HG03139 (cell line): Measurements from ENCODE around the gene ASB13.
A peak's percentile ranks its signal among the peaks of the same experiment; 100 is the strongest.

Experiments used
- ATAC-seq: cut with Tn5 transposase; IDR thresholded peaks from one replicate; pipeline ENCODE4 v1.9.1; 2021; ENCODE audit not compliant: unreplicated experiment

ASB13 gene

GRCh38 chr10:5648494-5649457 is 17.6 kb downstream of the ASB13 start:
- ATAC-seq, result no peak

DNA sequence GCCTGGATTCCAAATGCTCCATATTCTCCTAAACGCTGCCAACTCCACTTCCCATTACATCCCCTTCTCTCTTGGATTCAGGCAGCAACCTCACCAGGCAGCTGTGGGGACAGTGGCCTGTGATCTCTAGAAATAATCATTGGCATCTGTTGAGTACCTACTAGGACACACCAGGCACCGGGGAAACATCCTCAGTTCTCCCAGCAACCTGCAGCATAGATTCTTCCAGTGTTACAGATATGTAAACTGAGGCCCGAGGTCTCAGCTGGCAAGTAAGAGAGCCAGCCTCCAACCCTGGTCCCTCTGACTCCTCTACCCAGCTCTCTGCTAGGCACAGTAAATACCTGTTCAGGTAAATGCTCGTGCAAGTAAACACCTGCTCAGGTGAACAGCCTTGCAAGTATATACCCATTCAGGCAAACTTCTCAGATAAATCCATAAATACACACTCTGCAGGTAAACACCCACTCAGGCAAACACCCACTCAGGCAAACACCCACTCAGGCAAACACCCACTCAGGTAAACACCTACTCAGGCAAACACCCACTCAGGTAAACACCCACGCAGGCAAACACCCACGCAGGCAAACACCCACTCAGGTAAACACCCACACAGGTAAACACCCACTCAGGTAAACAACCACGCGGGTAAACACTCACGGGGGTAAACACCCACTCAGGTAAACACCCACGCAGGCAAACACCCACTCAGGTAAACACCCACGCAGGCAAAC is 18.7 kb downstream of the ASB13 start:
- no peak for ATAC-seq

- no peak for ATAC-seq
Measured at GRCh38 chr10:5645944-5646617, 20.3 kb downstream of the ASB13 start.

GRCh38 chr10:5645375-5645774 is 21.0 kb downstream of the ASB13 start:
- ATAC-seq, result no peak

DNA sequence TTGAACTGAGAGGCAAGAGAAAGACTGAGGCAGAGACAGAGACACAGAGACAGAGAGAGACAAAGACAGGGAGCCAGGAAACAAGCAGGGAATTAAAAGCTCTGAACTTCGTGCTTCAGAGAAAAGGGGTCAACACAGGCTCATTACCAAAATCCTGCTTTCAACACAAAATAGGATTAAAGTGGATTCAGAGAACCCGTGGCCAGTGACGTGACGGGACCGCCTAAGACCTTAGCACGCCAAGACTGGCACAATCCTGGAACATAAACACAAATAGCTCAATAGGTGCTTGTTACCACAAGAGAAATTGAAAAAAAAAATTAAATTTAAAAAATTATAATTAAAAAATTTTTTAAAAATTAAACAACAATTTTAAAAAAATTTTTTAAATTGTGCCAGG is 21.5 kb downstream of the ASB13 start:
- no peak for ATAC-seq

DNA sequence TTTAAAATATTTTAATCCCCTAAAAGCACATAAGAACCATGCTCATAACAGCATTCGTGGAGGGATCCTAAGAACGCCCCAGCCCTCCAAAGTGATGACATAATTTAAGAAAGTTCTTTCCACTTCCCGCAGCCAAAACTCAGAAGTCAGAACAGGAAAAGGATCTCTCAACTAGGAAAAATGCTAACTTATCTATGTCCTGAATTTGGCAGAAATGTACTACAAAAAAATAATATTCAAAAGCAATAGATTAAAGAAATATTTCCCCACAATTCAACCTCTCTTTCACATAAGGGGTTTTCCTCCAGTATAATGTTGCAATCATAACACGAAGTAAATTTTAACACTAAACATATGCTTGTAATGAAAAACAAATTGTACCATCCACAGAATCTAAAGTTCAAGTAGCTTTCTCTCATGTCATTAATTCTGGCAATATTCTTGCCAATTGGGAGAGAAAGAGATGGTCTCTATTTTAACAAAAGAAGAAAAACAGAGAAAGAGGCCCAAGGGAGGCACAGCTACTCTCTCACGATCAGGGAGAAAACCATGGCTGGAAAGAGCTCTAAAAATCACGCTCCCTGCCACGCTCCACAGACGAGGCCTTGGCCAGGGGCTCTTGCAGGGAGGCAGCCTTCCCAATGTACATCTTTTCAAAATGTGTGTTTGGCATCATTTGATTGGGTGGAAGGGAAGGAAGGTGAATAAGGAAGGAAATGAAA is 22.9 kb downstream of the ASB13 start:
- no peak for ATAC-seq

GRCh38 chr10:5641501-5641900 is 24.9 kb downstream of the ASB13 start:
- no peak for ATAC-seq

DNA sequence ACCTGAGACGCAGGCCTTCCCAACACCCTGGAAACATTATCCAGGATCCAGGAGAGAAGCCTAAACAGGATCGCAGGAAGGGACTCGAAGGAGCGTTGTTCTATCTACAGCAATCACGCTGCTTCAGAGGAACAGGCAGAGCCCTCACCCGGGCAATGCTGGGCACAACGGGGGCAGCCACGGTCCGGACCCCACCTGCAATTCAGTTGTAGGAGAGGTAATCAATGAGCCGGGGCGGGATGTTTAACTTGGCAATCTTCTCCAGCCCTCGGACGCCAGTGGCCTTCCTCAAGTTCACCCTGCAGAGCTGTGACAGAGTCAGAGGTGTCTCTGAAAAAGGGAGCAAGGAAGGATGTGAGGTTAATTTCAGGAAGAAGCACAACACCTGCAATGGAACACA is 25.9 kb downstream of the ASB13 start:
- ATAC-seq, result no peak

GRCh38 chr10:5640036-5640435 is 26.4 kb downstream of the ASB13 start:
- no peak for ATAC-seq

GRCh38 chr10:5639066-5639465 is 27.3 kb downstream of the ASB13 start:
- ATAC-seq, result no peak

DNA sequence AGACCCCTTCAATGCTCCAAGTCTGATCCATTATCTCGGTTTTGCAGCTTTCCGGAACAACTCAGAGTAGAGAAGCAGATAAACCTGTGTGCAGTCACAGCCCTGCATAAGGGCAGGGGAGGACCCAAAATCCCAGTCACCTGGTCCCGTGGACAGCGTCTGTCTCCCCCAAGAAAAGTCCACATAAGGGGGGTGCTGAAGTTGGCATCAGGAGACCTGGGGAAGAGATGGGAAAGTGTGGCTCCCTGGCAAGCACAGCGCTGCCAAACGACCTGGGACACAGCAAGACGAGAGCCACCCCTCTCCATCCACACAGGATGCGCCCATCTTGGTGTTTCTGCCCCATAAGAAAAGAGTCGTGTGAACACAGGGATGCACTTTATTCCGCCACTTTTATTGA is 27.9 kb downstream of the ASB13 start:
- ATAC-seq, result no peak

DNA sequence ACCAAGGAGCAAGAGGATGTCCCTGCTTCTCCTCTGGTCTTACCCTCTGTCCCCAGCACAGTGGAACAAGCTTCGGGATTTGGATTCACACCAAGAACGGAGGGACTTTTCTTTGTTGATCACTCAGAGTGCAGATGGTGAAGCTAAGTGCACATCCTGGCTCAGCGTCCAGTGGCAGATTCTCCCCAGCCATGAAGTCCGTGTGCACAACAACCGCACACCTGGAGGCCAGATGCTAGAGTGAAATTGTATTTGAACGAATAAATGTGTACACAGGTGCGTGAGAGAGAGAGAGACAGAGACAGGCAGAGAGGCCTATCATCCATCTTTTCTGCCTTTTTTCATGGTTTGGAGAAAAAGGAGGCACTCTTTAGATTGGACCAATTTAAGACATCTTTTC is 31.5 kb downstream of the ASB13 start:
- ATAC-seq, result no peak

- ATAC-seq, result no peak
Measured at GRCh38 chr10:5633166-5633749, 33.1 kb downstream of the ASB13 start.

DNA sequence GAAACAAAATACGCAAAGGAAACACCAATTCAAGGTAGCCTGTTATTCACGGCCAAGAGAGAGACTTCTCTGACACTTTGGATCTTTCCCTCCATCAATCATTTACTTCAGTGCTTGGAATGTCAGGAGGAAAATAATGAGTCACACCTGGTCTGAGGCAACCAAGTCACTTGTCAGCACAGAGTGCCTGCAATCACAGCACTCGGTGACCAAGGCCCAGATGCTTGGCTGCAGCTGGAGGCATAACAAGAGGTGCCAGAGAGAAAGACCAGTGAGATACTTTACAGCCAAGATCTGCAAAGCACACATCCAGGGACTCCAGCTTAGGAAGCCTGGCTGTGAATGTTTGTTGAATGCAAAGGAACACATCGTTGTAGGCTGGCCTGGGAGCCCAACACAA is 33.9 kb downstream of the ASB13 start:
- no peak for ATAC-seq

DNA sequence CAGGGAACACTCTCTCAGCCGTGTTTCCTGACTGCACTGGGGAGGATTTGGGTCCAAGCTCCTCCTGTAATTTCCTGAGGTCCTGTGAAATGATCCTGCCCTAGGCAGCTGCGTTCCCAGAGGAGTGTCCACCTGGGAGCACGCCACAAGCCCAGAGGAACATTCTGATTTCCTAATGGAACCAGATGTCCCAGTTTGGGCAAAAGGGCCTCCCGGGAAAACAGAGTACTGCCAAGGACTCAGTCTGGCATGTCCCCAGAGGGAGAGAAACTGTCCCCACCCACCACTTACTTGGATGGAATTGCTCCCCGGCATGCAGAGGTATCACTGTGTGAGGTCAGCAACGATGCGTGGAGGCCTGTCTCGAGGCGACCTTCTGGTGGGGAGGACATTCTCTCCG is 34.5 kb downstream of the ASB13 start:
- no peak for ATAC-seq

DNA sequence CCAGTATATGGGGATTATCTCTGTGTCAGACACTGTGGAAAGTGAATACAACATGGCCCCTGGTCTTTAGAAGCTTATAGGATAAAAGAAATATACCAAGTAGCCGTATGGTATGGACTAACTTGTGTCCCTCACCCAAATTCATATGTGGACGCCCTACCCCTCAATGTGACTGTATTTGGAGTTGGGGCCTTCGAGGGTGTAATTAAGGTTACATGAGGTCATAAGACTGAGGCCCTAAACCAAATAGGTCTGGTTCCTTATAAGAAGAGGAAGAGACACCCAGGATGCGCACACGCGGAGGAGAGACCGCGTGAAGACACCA is 36.3 kb downstream of the ASB13 start:
- ATAC-seq, result no peak

GRCh38 chr10:5629303-5630111 is 36.9 kb downstream of the ASB13 start:
- ATAC-seq, result peak; percentile 73

DNA sequence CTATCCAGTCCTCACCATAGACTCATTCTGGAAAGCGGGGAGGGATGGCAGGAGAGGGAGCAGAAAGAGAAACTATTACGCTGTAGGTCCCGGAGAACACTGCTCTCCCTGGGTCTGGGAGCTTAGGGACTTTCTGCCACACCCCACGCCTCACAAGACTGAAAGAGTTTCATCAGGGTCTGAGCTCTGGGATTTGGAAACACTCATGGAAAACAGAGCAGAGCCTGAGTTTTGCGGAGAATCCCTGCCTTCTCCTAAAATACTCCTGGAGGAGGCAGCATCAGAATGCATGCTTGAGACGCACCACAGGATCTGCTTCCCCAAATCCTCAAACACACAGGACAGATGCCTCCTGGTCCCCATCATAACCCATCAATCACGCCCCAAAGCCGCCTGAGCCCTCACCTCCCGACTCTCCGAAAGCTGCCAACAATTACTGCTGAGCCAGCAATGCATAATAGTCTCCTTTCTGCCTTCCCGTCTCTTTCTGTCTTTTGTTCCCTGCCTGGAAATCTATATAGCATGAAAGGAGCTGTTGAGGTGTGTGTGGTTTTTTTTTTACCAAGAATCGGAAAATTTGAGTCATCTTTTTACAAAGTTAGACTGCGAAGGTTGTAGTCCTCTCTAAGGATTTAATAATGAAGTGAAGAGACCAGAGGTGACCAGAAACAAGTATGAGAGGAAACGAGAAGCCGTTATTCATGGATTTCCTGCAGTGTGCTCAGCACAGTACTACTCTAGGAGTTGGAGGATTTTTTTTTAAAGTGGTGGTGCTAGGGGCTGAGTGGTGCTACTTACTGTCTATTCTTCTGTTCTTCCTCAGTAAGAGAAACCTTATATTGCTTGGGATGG is 37.7 kb downstream of the ASB13 start:
- ATAC-seq, result no peak

DNA sequence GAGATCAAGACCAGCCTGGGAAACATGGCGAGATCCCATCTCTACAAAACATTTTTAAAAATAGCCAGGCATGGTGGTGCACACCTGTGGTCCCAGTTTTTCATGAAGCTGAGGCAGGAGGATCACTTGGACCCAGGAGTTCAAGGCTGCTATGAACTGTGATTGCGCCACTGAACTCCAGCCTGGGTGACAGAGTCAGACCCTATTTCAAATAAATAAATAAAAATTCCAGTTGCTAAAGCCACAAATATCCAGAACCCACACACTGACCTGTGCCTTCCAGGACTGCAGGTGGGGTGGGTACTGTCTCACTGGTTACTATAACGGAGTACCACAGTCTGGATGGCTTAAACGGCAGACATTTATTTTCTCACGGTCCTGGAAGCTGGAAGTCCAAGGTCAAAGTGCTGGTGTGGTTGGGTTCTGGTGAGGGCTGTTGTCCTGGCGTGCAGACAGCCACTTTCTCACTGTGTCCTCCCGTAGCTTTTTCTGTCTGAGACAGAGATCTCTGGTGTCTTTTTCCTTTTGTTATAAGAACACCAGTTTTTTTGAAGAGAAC is 38.8 kb downstream of the ASB13 start:
- ATAC-seq, result no peak
